Lower leg skin (tissue), 3 donors: ENCODE results near the gene DGAT2L6.

Source experiments
- POLR2A ChIP-seq, 2 donors: fragments of 450-650 bp; IDR thresholded peaks; one replicate each; pipeline ENCODE4 v1.6.1; 2016 to 2017; ENCODE audit warnings: antibody characterized with exemption in 2 of 2, mild to moderate bottlenecking in 1 of 2, moderate library complexity in 1 of 2
- TF ChIP-seq, protein P1 (sequence below), 3 donors: fragments of 450-650 bp; IDR thresholded peaks; one replicate each; pipeline ENCODE4 v1.5.1; 2016; ENCODE audit warnings: antibody characterized with exemption in 3 of 3, mild to moderate bottlenecking in 3 of 3, moderate library complexity in 2 of 3

DNA sequence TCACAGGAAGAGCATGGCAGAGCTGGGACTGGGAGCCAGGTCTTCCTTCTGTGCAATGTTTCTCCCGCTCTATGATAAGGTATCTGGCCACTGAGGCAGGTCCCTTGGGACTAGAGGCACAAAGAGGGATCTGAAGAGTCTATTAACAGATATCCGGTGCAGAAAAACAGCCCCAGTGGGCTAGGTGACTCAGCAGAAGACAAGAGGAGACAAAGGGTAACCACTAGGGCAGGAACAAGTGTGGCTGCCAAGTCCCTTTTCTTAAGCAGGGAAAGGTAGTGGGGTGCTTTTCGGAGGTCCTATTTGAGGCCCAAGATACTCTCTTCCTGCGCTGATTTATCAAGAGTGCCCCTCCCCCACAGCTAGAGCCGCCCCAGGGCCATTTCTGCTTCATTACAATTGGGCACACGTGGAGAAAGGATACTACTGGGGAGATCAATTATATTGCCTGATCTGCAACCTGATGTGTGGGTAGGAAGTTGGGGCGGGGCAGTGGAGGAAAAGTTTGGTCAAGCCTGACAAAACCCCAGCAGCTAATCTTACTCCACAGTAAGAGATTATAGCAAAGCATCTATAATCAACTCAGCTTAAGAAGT, at the start of gene DGAT2L6:
- TF ChIP-seq, protein P1, sequence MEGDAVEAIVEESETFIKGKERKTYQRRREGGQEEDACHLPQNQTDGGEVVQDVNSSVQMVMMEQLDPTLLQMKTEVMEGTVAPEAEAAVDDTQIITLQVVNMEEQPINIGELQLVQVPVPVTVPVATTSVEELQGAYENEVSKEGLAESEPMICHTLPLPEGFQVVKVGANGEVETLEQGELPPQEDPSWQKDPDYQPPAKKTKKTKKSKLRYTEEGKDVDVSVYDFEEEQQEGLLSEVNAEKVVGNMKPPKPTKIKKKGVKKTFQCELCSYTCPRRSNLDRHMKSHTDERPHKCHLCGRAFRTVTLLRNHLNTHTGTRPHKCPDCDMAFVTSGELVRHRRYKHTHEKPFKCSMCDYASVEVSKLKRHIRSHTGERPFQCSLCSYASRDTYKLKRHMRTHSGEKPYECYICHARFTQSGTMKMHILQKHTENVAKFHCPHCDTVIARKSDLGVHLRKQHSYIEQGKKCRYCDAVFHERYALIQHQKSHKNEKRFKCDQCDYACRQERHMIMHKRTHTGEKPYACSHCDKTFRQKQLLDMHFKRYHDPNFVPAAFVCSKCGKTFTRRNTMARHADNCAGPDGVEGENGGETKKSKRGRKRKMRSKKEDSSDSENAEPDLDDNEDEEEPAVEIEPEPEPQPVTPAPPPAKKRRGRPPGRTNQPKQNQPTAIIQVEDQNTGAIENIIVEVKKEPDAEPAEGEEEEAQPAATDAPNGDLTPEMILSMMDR (IDR thresholded peaks at IDR 0.05), result no peak
- TF ChIP-seq POLR2A (IDR thresholded peaks at IDR 0.05), result no peak
